Retinal pigment epithelial cell (primary cell): ENCODE data around the gene FBXO27.

Source experiments
- DNase-seq: peaks from one replicate; pipeline ENCODE4 v3.0.0-alpha.2; 2010; ENCODE audit warnings: low read depth
- H3K4me3 ChIP-seq: 2 replicates; pipeline ENCODE4 v1.5.1; 2011; ENCODE audit warnings: mild to moderate bottlenecking, low read length, control low read depth, moderate library complexity
- CTCF ChIP-seq: conservative IDR thresholded peaks from 2 replicates; pipeline ENCODE4 v1.5.1; 2011; ENCODE audit warnings: low read depth, low read length, control low read depth, inconsistent platforms

FBXO27 gene

GRCh38 chr19:39024875-39025641 lies 7.3 kb downstream of the FBXO27 start:
- no peak for TF ChIP-seq CTCF
- no peak for DNase-seq
- H3K4me3 ChIP-seq = no peak overlapping the region

GRCh38 chr19:39021063-39021462 lies 11.3 kb downstream of the FBXO27 start:
- no peak overlapping the region for H3K4me3 ChIP-seq
- DNase-seq = no peak
- no peak for TF ChIP-seq CTCF

GRCh38 chr19:39017646-39018045 lies 14.7 kb downstream of the FBXO27 start:
- no peak for TF ChIP-seq CTCF
- DNase-seq = no peak
- H3K4me3 ChIP-seq = no peak overlapping the region

GRCh38 chr19:39017026-39017425 lies 15.3 kb downstream of the FBXO27 start:
- no peak for TF ChIP-seq CTCF

GRCh38 chr19:39014037-39014436 lies 18.3 kb downstream of the FBXO27 start:
- no peak for DNase-seq
- no peak for TF ChIP-seq CTCF
- H3K4me3 ChIP-seq = no peak overlapping the region

More at GRCh38 chr19:39017026-39017425, 15.3 kb downstream of the FBXO27 start:
- no peak for DNase-seq
- no peak overlapping the region for H3K4me3 ChIP-seq

GRCh38 chr19:39009001-39009400 lies 23.3 kb downstream of the FBXO27 start:
- DNase-seq = no peak
- TF ChIP-seq CTCF = no peak
- H3K4me3 ChIP-seq = no peak overlapping the region

GRCh38 chr19:39008137-39008536 lies 24.2 kb downstream of the FBXO27 start:
- no peak overlapping the region for H3K4me3 ChIP-seq
- no peak for TF ChIP-seq CTCF
- DNase-seq = no peak
